HL-60 (cell line): ENCODE data around the gene NRCAM.

ENCODE experiments used
- POLR2AphosphoS5 ChIP-seq: IDR thresholded peaks from 2 replicates; pipeline ENCODE4 v1.6.1; 2012; ENCODE audit warnings: low read depth
- TF ChIP-seq, protein P1 (sequence below): IDR thresholded peaks from one replicate; pipeline ENCODE4 v1.5.1; 2011; ENCODE audit warnings: low read length, control low read depth, inconsistent platforms; ENCODE audit not compliant: insufficient read depth

- no peak for TF ChIP-seq POLR2AphosphoS5
- TF ChIP-seq, protein P1, sequence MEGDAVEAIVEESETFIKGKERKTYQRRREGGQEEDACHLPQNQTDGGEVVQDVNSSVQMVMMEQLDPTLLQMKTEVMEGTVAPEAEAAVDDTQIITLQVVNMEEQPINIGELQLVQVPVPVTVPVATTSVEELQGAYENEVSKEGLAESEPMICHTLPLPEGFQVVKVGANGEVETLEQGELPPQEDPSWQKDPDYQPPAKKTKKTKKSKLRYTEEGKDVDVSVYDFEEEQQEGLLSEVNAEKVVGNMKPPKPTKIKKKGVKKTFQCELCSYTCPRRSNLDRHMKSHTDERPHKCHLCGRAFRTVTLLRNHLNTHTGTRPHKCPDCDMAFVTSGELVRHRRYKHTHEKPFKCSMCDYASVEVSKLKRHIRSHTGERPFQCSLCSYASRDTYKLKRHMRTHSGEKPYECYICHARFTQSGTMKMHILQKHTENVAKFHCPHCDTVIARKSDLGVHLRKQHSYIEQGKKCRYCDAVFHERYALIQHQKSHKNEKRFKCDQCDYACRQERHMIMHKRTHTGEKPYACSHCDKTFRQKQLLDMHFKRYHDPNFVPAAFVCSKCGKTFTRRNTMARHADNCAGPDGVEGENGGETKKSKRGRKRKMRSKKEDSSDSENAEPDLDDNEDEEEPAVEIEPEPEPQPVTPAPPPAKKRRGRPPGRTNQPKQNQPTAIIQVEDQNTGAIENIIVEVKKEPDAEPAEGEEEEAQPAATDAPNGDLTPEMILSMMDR, result no peak
Observed at GRCh38 chr7:108479751-108480150, 23.5 kb upstream of the NRCAM start.
